Stimulated activated CD8-positive, alpha-beta memory T cell treated with anti-CD3 and anti-CD28 coated beads, Interleukin-7, amount 100 ng/mL, for 4 hours (primary cell): Measurements from ENCODE around the gene PDE2A.
"Not testable (repeated sequence)": the region's sequence is repeated elsewhere in the genome, so short reads cannot be mapped to it uniquely, and the experiment has no call there.

Source experiments
- DNase-seq, 2 donors: peaks; one replicate each; pipeline ENCODE4 v3.0.0-alpha.2; 2020; ENCODE audit warnings: low read depth in 2 of 2

The PDE2A gene

GRCh38 chr11:72576661-72577060 is 97.6 kb downstream of the PDE2A start:
- no peak for DNase-seq

GRCh38 chr11:72576243-72576595 is 98.0 kb downstream of the PDE2A start:
- no peak for DNase-seq

GRCh38 chr11:72575533-72576242 is 98.5 kb downstream of the PDE2A start:
- DNase-seq = no peak

GRCh38 chr11:72574548-72575460 is 99.4 kb downstream of the PDE2A start:
- no peak for DNase-seq

- no peak for DNase-seq
These were observed 100.3 kb downstream of the PDE2A start for GRCh38 chr11:72573855-72574445.

- DNase-seq = no peak
These were observed 101.0 kb downstream of the PDE2A start for GRCh38 chr11:72573072-72573854.

- DNase-seq = not testable (repeated sequence)
These were observed 101.7 kb downstream of the PDE2A start for GRCh38 chr11:72572540-72572939.

GRCh38 chr11:72570893-72571661 is 103.1 kb downstream of the PDE2A start:
- DNase-seq = no peak

GRCh38 chr11:72569966-72570892 is 104.0 kb downstream of the PDE2A start:
- no peak for DNase-seq

GRCh38 chr11:72568861-72569260 is 105.4 kb downstream of the PDE2A start:
- no peak for DNase-seq

- no peak for DNase-seq
These were observed 111.8 kb downstream of the PDE2A start for GRCh38 chr11:72562431-72562830.

- no peak for DNase-seq
These were observed 112.4 kb downstream of the PDE2A start for GRCh38 chr11:72561856-72562255.

GRCh38 chr11:72560864-72561263 is 113.4 kb downstream of the PDE2A start:
- not testable (repeated sequence) for DNase-seq

GRCh38 chr11:72556433-72556832 is 117.8 kb downstream of the PDE2A start:
- DNase-seq = no peak

- not testable (repeated sequence) for DNase-seq
These were observed 119.2 kb downstream of the PDE2A start for GRCh38 chr11:72555014-72555522.

- DNase-seq = no peak
These were observed 120.5 kb downstream of the PDE2A start for GRCh38 chr11:72553706-72554105.

- DNase-seq = no peak
These were observed 121.8 kb downstream of the PDE2A start for GRCh38 chr11:72552399-72552910.

GRCh38 chr11:72551571-72551970 is 122.7 kb downstream of the PDE2A start:
- no peak for DNase-seq

- no peak for DNase-seq
These were observed 125.8 kb downstream of the PDE2A start for GRCh38 chr11:72548463-72548862.
